Progenitor cell of endocrine pancreas (in vitro differentiated cells): ENCODE data around the gene AK2. TPM values are rescaled to one million over a fixed set of nuclear protein-coding genes. Genes with fewer than 3 reads are reported as not detected.
"Not testable (repeated sequence)": the region's sequence is repeated elsewhere in the genome, so short reads cannot be mapped to it uniquely, and the experiment has no call there.

ENCODE experiments used
- DNase-seq: peaks from one replicate; pipeline ENCODE4 v3.0.0; 2021; ENCODE audit warnings: low spot score; ENCODE audit not compliant: unreplicated experiment
- H3K27ac Mint-ChIP-seq: 2 replicates; pipeline ENCODE4 v1.8.0; 2021; ENCODE audit warnings: mild to moderate bottlenecking, moderate library complexity, mixed read lengths
- H3K27me3 Mint-ChIP-seq: 2 replicates; pipeline ENCODE4 v1.8.0; 2021; ENCODE audit warnings: mixed read lengths
- H3K36me3 Mint-ChIP-seq: 2 replicates; pipeline ENCODE4 v1.8.0; 2022; ENCODE audit warnings: mixed read lengths; ENCODE audit not compliant: insufficient read depth
- H3K4me1 Mint-ChIP-seq: 2 replicates; pipeline ENCODE4 v1.8.0; 2021; ENCODE audit warnings: low read depth, mixed read lengths
- H3K4me3 Mint-ChIP-seq: 2 replicates; pipeline ENCODE4 v1.8.0; 2021; ENCODE audit warnings: low read depth, mild to moderate bottlenecking, moderate library complexity, mixed read lengths
- H3K9me3 Mint-ChIP-seq: 2 replicates; pipeline ENCODE4 v1.8.0; 2021; ENCODE audit warnings: low read depth, mixed read lengths
- total RNA-seq: library from RNA; stranded (reverse); gene quantifications from 2 replicates; pipeline ENCODE4 v1.2.1, GENCODE V29; 2021
- TF ChIP-seq, protein P1 (sequence below): fragments of 200-600 bp; sonication (generic); IDR thresholded peaks from one replicate; pipeline ENCODE4 v1.5.0; 2021; ENCODE audit warnings: antibody characterized with exemption, mild to moderate bottlenecking; ENCODE audit not compliant: unreplicated experiment

The AK2 gene
- total RNA-seq, 1 donor from 2014 or later = 116 TPM

DNA sequence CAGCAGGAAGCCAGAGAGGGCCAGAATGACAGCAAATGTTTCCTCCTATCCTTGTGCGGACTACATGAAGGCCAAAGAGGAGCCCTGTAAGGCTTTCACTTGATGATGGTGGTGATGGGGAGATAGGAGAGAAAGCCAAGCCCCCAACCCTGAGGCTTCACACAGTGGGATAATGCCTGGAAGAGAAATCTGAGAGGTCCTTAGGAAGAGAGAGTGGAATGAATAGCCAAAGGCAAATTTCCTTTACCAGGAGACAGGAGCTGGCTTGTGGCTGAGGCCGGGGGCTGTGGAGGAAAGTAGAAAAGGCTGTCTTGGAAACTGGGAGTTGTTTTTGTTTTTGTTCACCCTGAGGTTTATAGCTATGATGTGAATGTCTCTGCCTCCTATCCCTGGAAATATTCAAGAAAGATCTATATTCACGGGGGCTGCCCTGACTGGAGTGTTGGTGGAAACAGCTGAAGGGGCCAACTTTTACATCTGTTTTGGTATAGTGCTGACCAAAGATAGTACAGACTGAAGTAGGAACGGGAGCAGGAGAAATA, 59.1 kb downstream of the AK2 start:
- Mint-ChIP-seq H3K36me3 (peaks cover 2% of the 10 kb centered on the region), H3K27me3 (peaks cover 9% of the 10 kb centered on the region), H3K27ac (no peak overlapping the region), H3K9me3 (no peaks in the 10 kb centered on the region), H3K4me3 (no peak overlapping the region), H3K4me1 (no peaks in the 10 kb centered on the region)
- TF ChIP-seq, protein P1, sequence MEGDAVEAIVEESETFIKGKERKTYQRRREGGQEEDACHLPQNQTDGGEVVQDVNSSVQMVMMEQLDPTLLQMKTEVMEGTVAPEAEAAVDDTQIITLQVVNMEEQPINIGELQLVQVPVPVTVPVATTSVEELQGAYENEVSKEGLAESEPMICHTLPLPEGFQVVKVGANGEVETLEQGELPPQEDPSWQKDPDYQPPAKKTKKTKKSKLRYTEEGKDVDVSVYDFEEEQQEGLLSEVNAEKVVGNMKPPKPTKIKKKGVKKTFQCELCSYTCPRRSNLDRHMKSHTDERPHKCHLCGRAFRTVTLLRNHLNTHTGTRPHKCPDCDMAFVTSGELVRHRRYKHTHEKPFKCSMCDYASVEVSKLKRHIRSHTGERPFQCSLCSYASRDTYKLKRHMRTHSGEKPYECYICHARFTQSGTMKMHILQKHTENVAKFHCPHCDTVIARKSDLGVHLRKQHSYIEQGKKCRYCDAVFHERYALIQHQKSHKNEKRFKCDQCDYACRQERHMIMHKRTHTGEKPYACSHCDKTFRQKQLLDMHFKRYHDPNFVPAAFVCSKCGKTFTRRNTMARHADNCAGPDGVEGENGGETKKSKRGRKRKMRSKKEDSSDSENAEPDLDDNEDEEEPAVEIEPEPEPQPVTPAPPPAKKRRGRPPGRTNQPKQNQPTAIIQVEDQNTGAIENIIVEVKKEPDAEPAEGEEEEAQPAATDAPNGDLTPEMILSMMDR = no peak
- no peak for DNase-seq

DNA sequence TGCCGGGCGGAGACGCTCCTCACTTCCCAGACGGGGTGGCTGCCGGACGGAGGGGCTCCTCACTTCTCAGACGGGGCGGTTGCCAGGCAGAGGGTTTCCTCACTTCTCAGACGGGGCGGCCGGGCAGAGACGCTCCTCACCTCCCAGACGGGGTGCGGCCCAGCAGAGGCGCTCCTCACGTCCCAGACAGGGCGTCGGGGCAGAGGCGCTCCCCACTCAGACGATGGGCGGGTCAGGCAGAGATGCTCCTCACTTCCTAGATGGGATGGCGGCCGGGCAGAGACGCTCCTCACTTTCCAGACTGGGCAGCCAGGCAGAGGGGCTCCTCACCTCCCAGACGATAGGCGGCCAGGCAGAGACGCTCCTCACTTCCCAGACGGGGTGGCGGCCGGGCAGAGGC, 61.6 kb downstream of the AK2 start:
- not testable (repeated sequence) for DNase-seq, H3K27ac Mint-ChIP-seq, H3K9me3 Mint-ChIP-seq, H3K36me3 Mint-ChIP-seq, H3K4me3 Mint-ChIP-seq, H3K4me1 Mint-ChIP-seq
- H3K27me3 Mint-ChIP-seq = peaks cover 29% of the 10 kb centered on the region

DNA sequence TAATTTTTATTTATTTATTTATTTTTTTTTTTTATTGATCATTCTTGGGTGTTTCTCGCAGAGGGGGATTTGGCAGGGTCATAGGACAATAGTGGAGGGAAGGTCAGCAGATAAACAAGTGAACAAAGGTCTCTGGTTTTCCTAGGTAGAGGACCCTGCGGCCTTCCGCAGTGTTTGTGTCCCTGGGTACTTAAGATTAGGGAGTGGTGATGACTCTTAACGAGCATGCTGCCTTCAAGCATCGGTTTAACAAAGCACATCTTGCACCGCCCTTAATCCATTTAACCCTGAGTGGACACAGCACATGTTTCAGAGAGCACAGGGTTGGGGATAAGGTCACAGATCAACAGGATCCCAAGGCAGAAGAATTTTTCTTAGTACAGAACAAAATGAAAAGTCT, 63.2 kb downstream of the AK2 start:
- not testable (repeated sequence) for H3K9me3 Mint-ChIP-seq, H3K4me3 Mint-ChIP-seq, H3K4me1 Mint-ChIP-seq, H3K27ac Mint-ChIP-seq, H3K36me3 Mint-ChIP-seq, DNase-seq
- peaks cover 38% of the 10 kb centered on the region for H3K27me3 Mint-ChIP-seq

DNA sequence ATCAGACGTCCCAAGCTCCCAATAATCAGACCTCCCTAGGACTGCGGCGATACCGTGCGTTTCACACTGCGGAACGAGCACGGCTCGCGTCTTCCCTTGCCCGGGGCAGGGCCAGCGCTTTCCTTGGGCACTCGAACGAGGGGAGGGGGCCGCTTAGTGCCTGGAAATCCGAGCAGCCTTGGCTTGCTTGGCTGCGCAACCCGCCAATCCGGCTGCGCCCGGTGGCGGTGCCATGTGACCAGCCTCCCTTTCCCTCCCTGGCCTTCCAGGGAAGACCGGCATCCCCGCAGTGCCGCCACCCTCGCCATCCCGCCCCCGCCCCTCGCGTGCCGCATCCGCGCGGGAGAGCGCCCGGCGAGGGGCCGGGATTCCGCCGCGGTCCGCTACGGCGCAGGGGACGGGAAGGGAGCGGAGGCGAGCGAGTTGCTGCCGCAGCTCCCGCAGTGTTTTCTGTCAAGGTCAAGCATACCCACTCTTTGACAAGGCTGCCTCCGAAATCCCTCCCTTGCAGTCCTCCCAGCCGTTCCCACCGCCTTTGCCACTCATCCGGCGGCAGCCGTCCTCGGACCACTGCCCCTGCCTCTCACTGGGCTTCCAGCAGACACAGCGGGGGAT, 63.8 kb downstream of the AK2 start:
- peak overlapping the region; percentile 72 for H3K4me3 Mint-ChIP-seq
- no peaks in the 10 kb centered on the region for H3K9me3 Mint-ChIP-seq
- H3K4me1 Mint-ChIP-seq = peaks cover 2% of the 10 kb centered on the region
- TF ChIP-seq, protein P1 = no peak
- no peak overlapping the region for H3K27ac Mint-ChIP-seq
- H3K36me3 Mint-ChIP-seq = peaks cover 2% of the 10 kb centered on the region
- peaks cover 43% of the 10 kb centered on the region for H3K27me3 Mint-ChIP-seq
- peak; percentile 49 for DNase-seq

DNA sequence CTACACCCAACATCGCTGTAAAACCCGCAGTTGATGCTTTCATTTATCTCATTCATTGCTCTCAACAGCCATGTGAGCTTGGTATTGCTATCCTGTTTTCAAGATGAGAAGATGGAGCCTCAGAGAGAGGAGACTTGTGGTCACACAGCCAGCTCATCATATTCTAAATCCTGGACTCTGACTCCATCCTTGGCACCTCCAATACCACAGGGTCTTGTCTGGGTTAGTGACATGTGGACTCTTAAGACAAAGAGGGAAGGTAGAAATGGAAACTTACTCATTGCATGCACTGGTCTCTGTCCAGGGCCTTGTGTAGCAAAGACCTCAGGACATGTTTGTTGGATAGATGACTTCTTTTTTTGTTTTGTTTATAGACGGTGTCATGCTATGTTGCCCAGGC, 65.1 kb downstream of the AK2 start:
- H3K4me1 Mint-ChIP-seq = peaks cover 2% of the 10 kb centered on the region
- peaks cover 43% of the 10 kb centered on the region for H3K27me3 Mint-ChIP-seq
- H3K9me3 Mint-ChIP-seq = no peaks in the 10 kb centered on the region
- TF ChIP-seq, protein P1 = no peak
- peaks cover 2% of the 10 kb centered on the region for H3K36me3 Mint-ChIP-seq
- H3K4me3 Mint-ChIP-seq = peak overlapping the region; percentile 72
- no peak overlapping the region for H3K27ac Mint-ChIP-seq
- no peak for DNase-seq

DNA sequence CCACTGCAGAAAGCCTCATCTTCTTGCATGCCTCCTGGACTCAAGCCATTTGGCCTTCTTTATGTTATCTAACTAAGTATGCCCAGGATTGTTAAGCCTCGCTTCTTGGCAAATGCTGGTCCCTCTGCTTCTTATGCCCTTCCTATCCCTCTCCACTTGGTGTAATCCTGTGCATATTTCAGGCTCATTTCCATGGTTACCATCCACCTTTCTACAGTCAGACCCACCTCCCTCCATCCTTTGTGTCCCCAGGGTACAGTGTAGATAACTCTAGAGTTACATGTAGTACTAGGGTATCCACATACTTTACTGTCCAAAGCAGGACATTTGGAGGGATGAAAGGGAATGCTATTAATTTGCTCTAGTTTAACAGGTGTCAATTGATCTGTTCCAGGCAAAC, 65.5 kb downstream of the AK2 start:
- H3K27me3 Mint-ChIP-seq = peaks cover 43% of the 10 kb centered on the region

More for the DNA sequence above, 65.5 kb downstream of the AK2 start:
- H3K4me3 Mint-ChIP-seq = no peak overlapping the region
- DNase-seq = no peak
- H3K4me1 Mint-ChIP-seq = peaks cover 2% of the 10 kb centered on the region
- TF ChIP-seq, protein P1 = no peak
- H3K36me3 Mint-ChIP-seq = peaks cover 2% of the 10 kb centered on the region
- H3K27ac Mint-ChIP-seq = no peak overlapping the region
- no peaks in the 10 kb centered on the region for H3K9me3 Mint-ChIP-seq
